ENCODE measurements around the gene TET3.

GRCh38 chr2:73946215-73946614, 38.5 kb upstream of the TET3 start:
- TF ChIP-seq CTCF (conservative IDR thresholded peaks at IDR 0.05; ENCODE audit: low read depth in 2 of 2) (no peak), EZH2 (IDR thresholded peaks at IDR 0.05; ENCODE audit: low read depth, unreplicated experiment) (no peak), REST (IDR thresholded peaks at IDR 0.05; ENCODE audit: unreplicated experiment) (no peak), ETS1 (IDR thresholded peaks at IDR 0.05) (no peak), POLR2AphosphoS5 (IDR thresholded peaks at IDR 0.05; ENCODE audit: low read depth) (no peak), CREB1 (CRISPR knock-in tag; IDR thresholded peaks at IDR 0.05; ENCODE audit: low read depth) (no peak), STAT1 (IDR thresholded peaks at IDR 0.05; ENCODE audit: unreplicated experiment) (no peak), EZH2phosphoT487 (IDR thresholded peaks at IDR 0.05; ENCODE audit: unreplicated experiment) (no peak)
